GM23248 (cell line): Measurements from ENCODE around the gene MPP3. TPM values are rescaled to one million over a fixed set of nuclear protein-coding genes. Genes with fewer than 3 reads are reported as not detected.

Experiments used
- DNase-seq: peaks from one replicate; pipeline ENCODE4 v3.0.0-alpha.2; 2015
- H2AFZ ChIP-seq: fragments of 200-600 bp; sonication (generic); 2 replicates; pipeline ENCODE4 v1.6.1; 2016; ENCODE audit warnings: antibody characterized with exemption
- H3F3A ChIP-seq: fragments of 200-600 bp; sonication (generic); 2 replicates; pipeline ENCODE4 v1.6.1; 2016; ENCODE audit warnings: mild to moderate bottlenecking, antibody characterized with exemption, mixed run types; ENCODE audit not compliant: insufficient read depth
- H3K27ac ChIP-seq: fragments of 200-600 bp; sonication (generic); 2 replicates; pipeline ENCODE4 v1.5.1; 2016; ENCODE audit warnings: mild to moderate bottlenecking
- H3K27me3 ChIP-seq: fragments of 200-600 bp; sonication (generic); replicated peaks from 2 replicates; pipeline ENCODE4 v1.6.1; 2016; ENCODE audit warnings: mild to moderate bottlenecking; ENCODE audit not compliant: insufficient read depth
- H3K36me3 ChIP-seq: fragments of 200-600 bp; sonication (generic); 2 replicates; pipeline ENCODE4 v1.6.1; 2016; ENCODE audit warnings: low read depth, mild to moderate bottlenecking
- H3K4me1 ChIP-seq: fragments of 200-600 bp; sonication (generic); 2 replicates; pipeline ENCODE4 v1.6.1; 2016; ENCODE audit warnings: mild to moderate bottlenecking; ENCODE audit not compliant: insufficient read depth
- H3K4me2 ChIP-seq: fragments of 200-600 bp; sonication (generic); one replicate; pipeline ENCODE4 v1.6.1; 2016; ENCODE audit warnings: mild to moderate bottlenecking; ENCODE audit not compliant: unreplicated experiment
- H3K4me3 ChIP-seq: fragments of 200-600 bp; sonication (generic); 2 replicates; pipeline ENCODE4 v1.5.1; 2016; ENCODE audit warnings: mild to moderate bottlenecking
- H3K79me2 ChIP-seq: fragments of 200-600 bp; sonication (generic); 2 replicates; pipeline ENCODE4 v1.6.1; 2016; ENCODE audit warnings: mild to moderate bottlenecking; ENCODE audit not compliant: insufficient read depth
- H3K9ac ChIP-seq: fragments of 200-600 bp; sonication (generic); 2 replicates; pipeline ENCODE4 v1.6.1; 2016; ENCODE audit warnings: mild to moderate bottlenecking
- H3K9me2 ChIP-seq: fragments of 200-600 bp; sonication (generic); 2 replicates; pipeline ENCODE4 v1.6.1; 2016; ENCODE audit warnings: mixed run types, mild to moderate bottlenecking, moderate library complexity; ENCODE audit not compliant: insufficient read depth
- H3K9me3 ChIP-seq: fragments of 200-600 bp; sonication (generic); one replicate; pipeline ENCODE4 v1.6.1; 2017; ENCODE audit warnings: low read depth
- H4K20me1 ChIP-seq: fragments of 200-600 bp; sonication (generic); 2 replicates; pipeline ENCODE4 v1.6.0; 2016; ENCODE audit not compliant: insufficient read depth
- EZH2 ChIP-seq: fragments of 200-600 bp; sonication (generic); IDR thresholded peaks from 2 replicates; pipeline ENCODE4 v1.6.1; 2018; ENCODE audit warnings: antibody characterized with exemption, mild to moderate bottlenecking; ENCODE audit not compliant: insufficient read depth, poor library complexity, severe bottlenecking
- EZH2phosphoT487 ChIP-seq: fragments of 200-600 bp; sonication (generic); IDR thresholded peaks from 2 replicates; pipeline ENCODE4 v1.6.1; 2018; ENCODE audit warnings: antibody characterized with exemption, moderate library complexity, mild to moderate bottlenecking, low read depth; ENCODE audit not compliant: insufficient read depth
- WGBS, 2 experiments: methylation state at CpG; one replicate each; pipeline ENCODE4 v1.1.6; 2015 to 2017; ENCODE audit warnings: low lambda C conversion rate in 2 of 2, low coverage in 1 of 2; ENCODE audit errors: missing lambda C conversion rate in 2 of 2; 5-methylcytosine and 5-hydroxymethylcytosine counted together
- in situ Hi-C: fragments of 300-500 bp; cut with MboI; formaldehyde crosslinking; loops from 2 replicates; pipeline ENCODE4 v1.15.0; 2020
- polyA plus RNA-seq: library from polyadenylated mRNA; unstranded; fragments of >200 nt; fragmentation: Nextera tagmentation; extraction: Ambion mirVana; gene quantifications from 2 replicates; pipeline ENCODE4 v1.2.1, GENCODE V29; 2016
- total RNA-seq: library from RNA; depleted of rRNA; stranded (reverse); fragments of >200 nt; shearing (Covaris generic); gene quantifications from 2 replicates; pipeline ENCODE4 v1.2.3, GENCODE V29; 2014

The MPP3 gene
- total and polyA plus RNA-seq, 2 experiments from 2014 or later = 6.3 to 6.6 TPM

- Histone ChIP-seq H3K9ac (no peak overlapping the region), H3K36me3 (peaks cover 10% of the 10 kb centered on the region; the same call in 1 of the 2 replicates), H3K4me1 (peaks cover 6% of the 10 kb centered on the region), H3K79me2 (peaks cover 20% of the 10 kb centered on the region), H3K27ac (no peak overlapping the region), H3K4me3 (no peak overlapping the region), H2AFZ (no peak overlapping the region), H3K9me2 (no peaks in the 10 kb centered on the region), H3K27me3 (no peaks in the 10 kb centered on the region), H3K4me2 (no peak overlapping the region), H3K9me3 (no peaks in the 10 kb centered on the region), H4K20me1 (no peaks in the 10 kb centered on the region), H3F3A (no peaks in the 10 kb centered on the region)
- DNase-seq = no peak
- no peak for TF ChIP-seq EZH2
- WGBS, 2 experiments = 87 to 88% methylated on average over 16 of the region's 16 CpGs
- in situ Hi-C loops = no loop called here
Observed at GRCh38 chr17:43774304-43775250, 58.4 kb downstream of the MPP3 start.

- Histone ChIP-seq H3K27ac (no peak overlapping the region), H2AFZ (no peak overlapping the region), H3K9ac (no peak overlapping the region), H3K4me3 (no peak overlapping the region), H3K4me2 (no peak overlapping the region), H3K79me2 (peaks cover 19% of the 10 kb centered on the region), H3K36me3 (peaks cover 17% of the 10 kb centered on the region; the same call in 1 of the 2 replicates), H3K9me3 (no peaks in the 10 kb centered on the region), H4K20me1 (no peaks in the 10 kb centered on the region), H3K4me1 (peaks cover 6% of the 10 kb centered on the region), H3K9me2 (no peaks in the 10 kb centered on the region), H3F3A (peaks cover 7% of the 10 kb centered on the region; the same call in 1 of the 2 replicates), H3K27me3 (no peaks in the 10 kb centered on the region)
- WGBS, 2 experiments = 94 to 95% methylated on average over 8 to 10 of the region's 10 CpGs
- no peak for TF ChIP-seq EZH2phosphoT487
- TF ChIP-seq EZH2 = no peak
- in situ Hi-C loops = no loop called here
- no peak for DNase-seq
Observed at GRCh38 chr17:43772877-43773648, 59.9 kb downstream of the MPP3 start.

DNA sequence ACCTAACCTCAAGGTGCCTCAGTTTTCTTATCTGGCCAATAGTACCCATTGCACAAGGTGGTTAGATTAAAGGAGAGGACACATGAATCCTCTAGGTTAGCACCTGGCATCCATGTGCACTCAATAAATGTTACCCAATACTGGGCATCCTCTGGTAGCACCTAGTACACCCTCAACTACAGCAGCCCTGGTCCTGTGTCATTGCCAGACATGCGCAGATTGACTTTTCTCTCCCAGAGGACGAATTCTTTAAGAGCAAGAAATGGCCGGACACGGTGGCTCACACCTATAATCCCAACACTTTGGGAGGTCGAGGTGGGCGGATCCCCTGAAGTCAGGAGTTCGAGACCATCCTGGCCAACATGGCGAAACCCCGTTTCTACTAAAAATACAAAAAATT is 61.5 kb downstream of the MPP3 start:
- H3K9ac ChIP-seq = no peak overlapping the region
- no peak overlapping the region for H2AFZ ChIP-seq

GRCh38 chr17:43770957-43771356 is 62.0 kb downstream of the MPP3 start:
- Histone ChIP-seq H3K36me3 (peaks cover 17% of the 10 kb centered on the region; the same call in 1 of the 2 replicates), H3K27me3 (no peaks in the 10 kb centered on the region), H3K79me2 (no peaks in the 10 kb centered on the region), H2AFZ (no peak overlapping the region), H3K9me2 (no peaks in the 10 kb centered on the region), H3F3A (peaks cover 10% of the 10 kb centered on the region; the same call in 1 of the 2 replicates), H3K9ac (no peak overlapping the region), H3K9me3 (no peaks in the 10 kb centered on the region), H4K20me1 (no peaks in the 10 kb centered on the region), H3K4me2 (no peak overlapping the region), H3K27ac (no peak overlapping the region), H3K4me1 (no peaks in the 10 kb centered on the region), H3K4me3 (no peak overlapping the region)
- in situ Hi-C loops = no loop called here
- no peak for DNase-seq
- WGBS, 2 experiments = 88 to 100% methylated on average over 2 of the region's 2 CpGs
- TF ChIP-seq EZH2 (no peak), EZH2phosphoT487 (no peak)

More for the DNA sequence above, 61.5 kb downstream of the MPP3 start:
- peaks cover 7% of the 10 kb centered on the region; the same call in 1 of the 2 replicates for H3F3A ChIP-seq
- H4K20me1 ChIP-seq = no peaks in the 10 kb centered on the region
- no peak for TF ChIP-seq EZH2
- no peak overlapping the region for H3K27ac ChIP-seq
- no peak overlapping the region for H3K4me2 ChIP-seq
- no peak overlapping the region for H3K4me3 ChIP-seq
- no peaks in the 10 kb centered on the region for H3K9me3 ChIP-seq
- peaks cover 3% of the 10 kb centered on the region for H3K79me2 ChIP-seq
- DNase-seq = no peak
- no peaks in the 10 kb centered on the region for H3K9me2 ChIP-seq
- in situ Hi-C loops = no loop called here
- peaks cover 17% of the 10 kb centered on the region; the same call in 1 of the 2 replicates for H3K36me3 ChIP-seq
- no peaks in the 10 kb centered on the region for H3K4me1 ChIP-seq
- 93% methylated on average over 9 of the region's 9 CpGs for WGBS, 2 experiments
- H3K27me3 ChIP-seq = no peaks in the 10 kb centered on the region
